Upper lobe of left lung (tissue), 6 donors: ENCODE data around the gene MAGEF1. TPM values are rescaled to one million over a fixed set of nuclear protein-coding genes. Genes with fewer than 3 reads are reported as not detected.

Source experiments
- ATAC-seq, 2 donors: fragments of 200-7000 bp; cut with Tn5 transposase; one replicate each; pipeline ENCODE4 v1.9.1; 2022; ENCODE audit warnings: mild to moderate bottlenecking in 2 of 2, moderate library complexity in 2 of 2; ENCODE audit not compliant: low FRiP score in 2 of 2
- DNase-seq, 2 donors: peaks; one replicate each; pipeline ENCODE4 v3.0.0-alpha.2; 2019 to 2020
- H3K27ac ChIP-seq, 4 donors: fragments of 200-600 bp; sonication (generic); one replicate each; pipeline ENCODE4 v1.5.1; 2016 to 2019
- H3K27me3 ChIP-seq, 4 donors: fragments of 200-600 bp; sonication (generic); one replicate each; pipeline ENCODE4 v1.5.1; 2017 to 2019
- H3K36me3 ChIP-seq, 4 donors: fragments of 200-600 bp; sonication (generic); one replicate each; pipeline ENCODE4 v1.5.1; 2016 to 2019
- H3K4me1 ChIP-seq, 4 donors: fragments of 200-600 bp; sonication (generic); one replicate each; pipeline ENCODE4 v1.5.1; 2018 to 2019
- H3K4me3 ChIP-seq, 4 donors: fragments of 200-600 bp; sonication (generic); one replicate each; pipeline ENCODE4 v1.5.1; 2017 to 2019; ENCODE audit warnings: mild to moderate bottlenecking in 2 of 4, moderate library complexity in 1 of 4
- H3K9me3 ChIP-seq, 4 donors: fragments of 200-600 bp; sonication (generic); one replicate each; pipeline ENCODE4 v1.5.1; 2018 to 2019
- EP300 ChIP-seq, 4 donors: sonication (generic); formaldehyde crosslinking; IDR thresholded peaks; one replicate each; pipeline ENCODE4 v1.5.1; 2017; ENCODE audit warnings: antibody characterized with exemption in 4 of 4, control low read depth in 2 of 4
- POLR2A ChIP-seq, 4 donors: fragments of 450-650 bp; IDR thresholded peaks; one replicate each; pipeline ENCODE4 v1.5.1; 2016 to 2017; ENCODE audit warnings: antibody characterized with exemption in 4 of 4, mild to moderate bottlenecking in 2 of 4
- POLR2AphosphoS5 ChIP-seq, 2 donors: sonication (generic); formaldehyde crosslinking; IDR thresholded peaks; one replicate each; pipeline ENCODE4 v1.5.1; 2017; ENCODE audit warnings: antibody characterized with exemption in 2 of 2
- WGBS, 2 donors: methylation state at CpG; one replicate each; pipeline ENCODE4 v1.1.5; 2017 to 2018; 5-methylcytosine and 5-hydroxymethylcytosine counted together
- total RNA-seq, 6 donors: library from RNA; depleted of rRNA in 4 of 6; stranded (reverse); fragments of >200 nt in 4 of 6; gene quantifications; one replicate each; pipeline versions ENCODE4 v1.1.0 to v1.2.1, GENCODE V29; 2016 to 2021
- TF ChIP-seq, protein P1 (sequence below), 6 experiments: fragments of 450-650 bp in 4 of 6; fragments of 200-600 bp in 2 of 6; sonication (generic) in 2 of 6; IDR thresholded peaks; one replicate each; pipeline ENCODE4 v1.5.1; 2016 to 2019; ENCODE audit warnings: antibody characterized with exemption in 6 of 6
- donor health status: DM: no; HTN: no; CAD: no; lungs with moderate emphysema.
- donor health status: DM: no; HTN: yes; CAD: no; lungs with severe emphysema.

MAGEF1 gene, protein sequence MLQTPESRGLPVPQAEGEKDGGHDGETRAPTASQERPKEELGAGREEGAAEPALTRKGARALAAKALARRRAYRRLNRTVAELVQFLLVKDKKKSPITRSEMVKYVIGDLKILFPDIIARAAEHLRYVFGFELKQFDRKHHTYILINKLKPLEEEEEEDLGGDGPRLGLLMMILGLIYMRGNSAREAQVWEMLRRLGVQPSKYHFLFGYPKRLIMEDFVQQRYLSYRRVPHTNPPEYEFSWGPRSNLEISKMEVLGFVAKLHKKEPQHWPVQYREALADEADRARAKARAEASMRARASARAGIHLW
- total RNA-seq, result 10 to 100 TPM; 13.6 to 52.4 (median 35.7) TPM

DNA sequence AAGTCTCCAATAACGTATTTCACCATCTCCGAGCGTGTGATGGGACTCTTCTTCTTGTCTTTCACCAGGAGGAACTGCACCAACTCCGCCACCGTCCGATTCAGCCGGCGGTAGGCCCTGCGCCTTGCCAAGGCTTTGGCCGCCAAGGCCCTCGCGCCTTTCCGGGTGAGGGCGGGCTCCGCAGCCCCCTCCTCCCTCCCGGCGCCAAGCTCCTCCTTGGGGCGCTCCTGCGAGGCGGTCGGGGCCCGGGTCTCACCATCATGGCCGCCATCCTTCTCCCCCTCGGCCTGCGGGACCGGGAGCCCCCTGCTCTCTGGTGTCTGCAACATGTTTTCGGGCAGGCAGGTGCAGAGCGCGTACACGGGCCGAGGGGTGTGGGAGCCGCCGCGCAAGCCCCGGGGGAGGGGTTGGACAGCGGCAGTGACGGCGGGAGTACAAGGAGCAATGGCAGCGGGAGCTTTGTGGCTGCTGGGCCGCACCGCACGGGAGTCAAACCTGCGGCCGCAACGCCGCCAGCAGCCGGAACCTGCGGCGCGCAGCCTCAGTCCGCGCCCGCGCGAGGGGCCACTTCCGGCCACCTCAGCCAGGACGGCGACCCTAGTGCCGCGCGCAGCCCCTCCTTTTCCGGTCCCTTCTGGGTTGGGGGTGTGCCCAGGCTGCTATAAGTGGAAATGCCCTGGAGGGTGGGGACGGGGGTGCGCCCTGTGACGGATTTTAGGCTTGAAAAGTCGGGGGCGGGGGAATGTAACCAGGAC is at the start of gene MAGEF1:
Gene MAGEF1 (minus strand): TSS at position 572 of the 755 bp plus-strand sequence. CDS start 243 bp downstream, at position 329.
- TF ChIP-seq POLR2A (IDR thresholded peaks at IDR 0.05), result peak in 2 of 4 donors; percentile 79 to 85
- no peak for TF ChIP-seq EP300 (IDR thresholded peaks at IDR 0.05)
- TF ChIP-seq POLR2AphosphoS5 (IDR thresholded peaks at IDR 0.05), result peak; percentile 71 to 80
- TF ChIP-seq, protein P1, sequence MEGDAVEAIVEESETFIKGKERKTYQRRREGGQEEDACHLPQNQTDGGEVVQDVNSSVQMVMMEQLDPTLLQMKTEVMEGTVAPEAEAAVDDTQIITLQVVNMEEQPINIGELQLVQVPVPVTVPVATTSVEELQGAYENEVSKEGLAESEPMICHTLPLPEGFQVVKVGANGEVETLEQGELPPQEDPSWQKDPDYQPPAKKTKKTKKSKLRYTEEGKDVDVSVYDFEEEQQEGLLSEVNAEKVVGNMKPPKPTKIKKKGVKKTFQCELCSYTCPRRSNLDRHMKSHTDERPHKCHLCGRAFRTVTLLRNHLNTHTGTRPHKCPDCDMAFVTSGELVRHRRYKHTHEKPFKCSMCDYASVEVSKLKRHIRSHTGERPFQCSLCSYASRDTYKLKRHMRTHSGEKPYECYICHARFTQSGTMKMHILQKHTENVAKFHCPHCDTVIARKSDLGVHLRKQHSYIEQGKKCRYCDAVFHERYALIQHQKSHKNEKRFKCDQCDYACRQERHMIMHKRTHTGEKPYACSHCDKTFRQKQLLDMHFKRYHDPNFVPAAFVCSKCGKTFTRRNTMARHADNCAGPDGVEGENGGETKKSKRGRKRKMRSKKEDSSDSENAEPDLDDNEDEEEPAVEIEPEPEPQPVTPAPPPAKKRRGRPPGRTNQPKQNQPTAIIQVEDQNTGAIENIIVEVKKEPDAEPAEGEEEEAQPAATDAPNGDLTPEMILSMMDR (IDR thresholded peaks at IDR 0.05), result peak in 2 of 6 experiments; percentile 7 to 34
- peaks cover 20 to 31% (median 26%) of the 10 kb centered on the region in 4 donors for H3K4me1 ChIP-seq

DNA sequence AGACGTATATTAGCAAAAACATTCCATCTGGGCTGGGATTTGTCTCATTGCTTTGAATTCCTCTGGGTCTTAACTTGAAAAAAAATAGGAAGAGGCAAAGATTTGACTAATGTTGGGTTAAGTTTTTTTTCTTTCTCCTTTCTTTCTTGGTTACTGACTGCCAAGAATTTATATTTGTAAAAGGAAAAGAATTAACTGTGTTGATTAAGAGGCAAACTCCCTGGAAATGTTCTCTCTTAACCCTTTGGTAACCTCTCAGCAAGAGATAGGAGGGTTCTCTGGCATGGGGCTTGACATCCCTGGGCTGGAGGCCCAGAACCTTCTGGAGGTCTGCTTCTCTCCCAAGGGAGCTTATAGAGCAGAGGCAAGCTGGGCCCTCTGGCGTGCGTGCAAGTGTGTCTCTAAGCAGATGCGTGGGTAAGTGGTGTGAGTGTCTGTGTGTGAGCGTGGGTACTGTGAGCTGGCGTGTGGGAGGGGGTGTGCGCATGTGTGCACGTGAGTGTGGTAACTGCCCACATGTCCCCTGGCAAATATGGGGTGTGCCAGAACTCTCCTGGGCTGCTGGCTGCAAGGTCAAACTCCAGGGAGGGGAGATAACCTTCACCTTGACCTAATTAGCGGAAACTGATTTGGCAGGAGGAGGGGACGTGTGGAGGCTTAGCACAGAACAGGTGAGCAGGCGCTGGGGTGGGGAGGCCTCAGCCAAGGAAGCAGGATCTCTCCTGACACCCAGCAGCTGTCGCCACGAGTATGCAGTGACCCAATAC is 49.4 kb upstream of the MAGEF1 start:
- DNase-seq, result no peak
- no peak for TF ChIP-seq POLR2A (IDR thresholded peaks at IDR 0.05)
- TF ChIP-seq EP300 (IDR thresholded peaks at IDR 0.05), result no peak
- TF ChIP-seq, protein P1 (IDR thresholded peaks at IDR 0.05), result no peak
- no peak for TF ChIP-seq POLR2AphosphoS5 (IDR thresholded peaks at IDR 0.05)
- no peak overlapping the region for H3K27ac ChIP-seq

More for the DNA sequence above, at the start of gene MAGEF1:
- Histone ChIP-seq H3K4me3 (peak within 1 kb of the TSS; percentile 51 to 92 (median 71)), H3K36me3 (no peaks in the 10 kb centered on the region), H3K9me3 (no peaks in the 10 kb centered on the region), H3K27ac (peak within 1 kb of the TSS; percentile 94 to 97 (median 95)), H3K27me3 (no peaks in the 10 kb centered on the region)
- DNase-seq, result peak; percentile 82 to 95
- WGBS, 2 donors, result 0 to 5% methylated on average over 8 to 55 of the region's 67 CpGs
- peak; percentile 93 to 94 for ATAC-seq

DNA sequence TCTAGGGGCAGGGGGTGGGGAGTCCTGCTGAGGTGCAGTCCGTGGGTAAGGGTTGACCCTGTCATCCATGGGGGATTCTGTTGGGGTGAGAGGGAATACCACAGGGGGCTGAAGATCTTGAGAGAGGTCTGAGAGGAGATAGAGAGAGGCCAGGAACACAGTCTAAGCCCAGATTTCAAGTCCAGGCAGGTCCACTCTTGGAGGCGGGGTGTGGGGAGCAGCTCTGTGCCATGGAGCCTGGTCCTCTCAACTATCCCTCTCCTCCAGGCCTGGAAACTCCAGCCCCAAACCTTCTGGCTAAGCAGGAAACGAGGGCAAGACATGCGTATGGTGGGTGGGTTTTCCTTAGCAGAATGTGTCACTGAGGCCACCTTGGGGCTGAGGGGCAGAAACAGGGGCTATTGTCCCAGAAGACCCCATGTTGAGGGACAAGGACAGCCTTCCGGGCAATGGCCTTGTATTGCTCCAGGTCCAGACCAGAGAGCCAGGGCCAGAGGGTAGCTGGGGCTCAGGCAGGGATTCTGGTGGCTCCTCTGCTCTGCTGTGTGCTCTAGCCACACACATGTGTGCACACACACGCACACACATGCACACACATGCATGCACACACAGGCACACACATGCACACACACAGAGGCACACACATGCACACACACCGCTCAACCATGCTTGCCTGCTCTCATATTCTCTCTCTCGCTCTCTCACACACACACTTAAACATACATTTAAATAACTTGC is 48.6 kb upstream of the MAGEF1 start:
- ATAC-seq, result no peak
- Histone ChIP-seq H3K4me3 (no peak overlapping the region), H3K27ac (no peak overlapping the region), H3K9me3 (no peaks in the 10 kb centered on the region), H3K4me1 (peaks cover 0 to 5% (median 2%) of the 10 kb centered on the region in 4 donors), H3K36me3 (no peaks in the 10 kb centered on the region), H3K27me3 (no peaks in the 10 kb centered on the region)
- TF ChIP-seq POLR2AphosphoS5 (IDR thresholded peaks at IDR 0.05) (no peak), POLR2A (IDR thresholded peaks at IDR 0.05) (no peak), EP300 (IDR thresholded peaks at IDR 0.05) (no peak)
- TF ChIP-seq, protein P1 (IDR thresholded peaks at IDR 0.05), result no peak
- 88 to 92% methylated on average over 7 to 8 of the region's 8 CpGs for WGBS, 2 donors
- no peak for DNase-seq

More for the DNA sequence above, 49.4 kb upstream of the MAGEF1 start:
- WGBS, 2 donors, result 65 to 78% methylated on average over 13 of the region's 13 CpGs
- Histone ChIP-seq H3K27me3 (no peaks in the 10 kb centered on the region), H3K4me1 (peaks cover 0 to 5% (median 2%) of the 10 kb centered on the region in 4 donors), H3K9me3 (no peaks in the 10 kb centered on the region), H3K4me3 (no peak overlapping the region), H3K36me3 (no peaks in the 10 kb centered on the region)
- no peak for ATAC-seq

DNA sequence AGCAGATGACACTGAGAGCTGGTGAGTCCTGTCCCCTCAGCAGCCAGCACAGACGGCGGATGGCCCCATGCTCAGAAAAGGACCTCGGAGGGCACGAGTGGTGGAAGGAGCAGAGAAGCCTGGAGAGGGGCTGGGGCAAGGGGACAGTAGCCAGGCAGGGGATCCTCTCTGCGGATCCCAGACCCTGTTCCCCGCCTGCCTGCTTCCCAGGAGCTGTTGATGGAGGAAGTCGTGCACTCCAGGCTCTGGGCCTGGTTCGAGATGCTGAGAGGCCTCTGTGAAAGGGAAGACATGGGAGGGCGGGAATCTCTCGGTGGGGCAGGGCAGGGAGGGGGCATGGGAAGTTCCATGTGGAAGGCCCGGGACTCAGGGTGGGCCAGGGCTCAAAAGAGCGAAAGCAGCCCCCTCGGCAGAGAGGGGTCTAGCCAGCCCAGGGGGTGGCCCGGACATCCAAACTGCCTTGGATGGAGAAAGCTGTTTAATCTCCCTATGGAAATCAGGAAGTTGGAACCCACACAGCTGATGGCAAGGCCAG is 47.9 kb upstream of the MAGEF1 start:
- no peaks in the 10 kb centered on the region for H3K36me3 ChIP-seq
- ATAC-seq (no peak), DNase-seq (no peak)
- no peak overlapping the region for H3K4me3 ChIP-seq
- H3K9me3 ChIP-seq, result no peaks in the 10 kb centered on the region
- 76 to 83% methylated on average over 13 to 14 of the region's 14 CpGs for WGBS, 2 donors
- H3K4me1 ChIP-seq, result peaks cover 0 to 5% (median 2%) of the 10 kb centered on the region in 4 donors
- H3K27ac ChIP-seq, result no peak overlapping the region
- no peak for TF ChIP-seq EP300 (IDR thresholded peaks at IDR 0.05)
- TF ChIP-seq, protein P1 (IDR thresholded peaks at IDR 0.05), result no peak
- no peak for TF ChIP-seq POLR2AphosphoS5 (IDR thresholded peaks at IDR 0.05)
- TF ChIP-seq POLR2A (IDR thresholded peaks at IDR 0.05), result no peak
- no peaks in the 10 kb centered on the region for H3K27me3 ChIP-seq
